GM12875 (cell line): ENCODE data around the gene MGMT.

Experiments
- H3K4me3 ChIP-seq: one replicate; pipeline ENCODE4 v1.5.1; 2011; ENCODE audit warnings: low read depth, low read length, control low read depth
- TF ChIP-seq, protein P1 (sequence below): IDR thresholded peaks from 2 replicates; pipeline ENCODE4 v1.5.1; 2011; ENCODE audit warnings: low read depth, mild to moderate bottlenecking, control low read depth, inconsistent platforms, low read length, moderate library complexity, borderline replicate concordance; ENCODE audit not compliant: insufficient read depth

Gene MGMT

GRCh38 chr10:129792864-129793263 lies 325.8 kb downstream of the MGMT start:
- TF ChIP-seq, protein P1, sequence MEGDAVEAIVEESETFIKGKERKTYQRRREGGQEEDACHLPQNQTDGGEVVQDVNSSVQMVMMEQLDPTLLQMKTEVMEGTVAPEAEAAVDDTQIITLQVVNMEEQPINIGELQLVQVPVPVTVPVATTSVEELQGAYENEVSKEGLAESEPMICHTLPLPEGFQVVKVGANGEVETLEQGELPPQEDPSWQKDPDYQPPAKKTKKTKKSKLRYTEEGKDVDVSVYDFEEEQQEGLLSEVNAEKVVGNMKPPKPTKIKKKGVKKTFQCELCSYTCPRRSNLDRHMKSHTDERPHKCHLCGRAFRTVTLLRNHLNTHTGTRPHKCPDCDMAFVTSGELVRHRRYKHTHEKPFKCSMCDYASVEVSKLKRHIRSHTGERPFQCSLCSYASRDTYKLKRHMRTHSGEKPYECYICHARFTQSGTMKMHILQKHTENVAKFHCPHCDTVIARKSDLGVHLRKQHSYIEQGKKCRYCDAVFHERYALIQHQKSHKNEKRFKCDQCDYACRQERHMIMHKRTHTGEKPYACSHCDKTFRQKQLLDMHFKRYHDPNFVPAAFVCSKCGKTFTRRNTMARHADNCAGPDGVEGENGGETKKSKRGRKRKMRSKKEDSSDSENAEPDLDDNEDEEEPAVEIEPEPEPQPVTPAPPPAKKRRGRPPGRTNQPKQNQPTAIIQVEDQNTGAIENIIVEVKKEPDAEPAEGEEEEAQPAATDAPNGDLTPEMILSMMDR: no peak

DNA sequence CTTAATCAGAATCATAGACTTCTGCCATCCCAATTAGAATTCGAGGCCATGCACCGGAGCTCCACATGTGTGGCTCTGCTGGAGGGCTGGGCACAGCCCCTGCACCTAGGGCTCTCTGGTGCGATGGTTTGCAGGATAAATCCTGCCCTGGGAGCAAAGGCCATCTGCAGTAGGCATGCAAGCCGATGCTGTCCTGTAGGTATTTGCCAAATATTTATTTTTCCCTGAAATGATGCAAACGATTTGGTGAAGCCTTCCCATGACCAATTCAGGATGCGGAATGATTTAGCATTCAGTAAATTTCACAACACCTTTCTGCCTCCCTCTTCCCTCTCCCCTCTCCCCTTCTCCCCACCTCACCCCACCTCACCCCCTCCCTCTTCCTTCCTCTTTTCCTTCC lies 326.4 kb downstream of the MGMT start:
- TF ChIP-seq, protein P1: no peak
- no peak overlapping the region for H3K4me3 ChIP-seq

More at GRCh38 chr10:129792864-129793263, 325.8 kb downstream of the MGMT start:
- H3K4me3 ChIP-seq: no peak overlapping the region

DNA sequence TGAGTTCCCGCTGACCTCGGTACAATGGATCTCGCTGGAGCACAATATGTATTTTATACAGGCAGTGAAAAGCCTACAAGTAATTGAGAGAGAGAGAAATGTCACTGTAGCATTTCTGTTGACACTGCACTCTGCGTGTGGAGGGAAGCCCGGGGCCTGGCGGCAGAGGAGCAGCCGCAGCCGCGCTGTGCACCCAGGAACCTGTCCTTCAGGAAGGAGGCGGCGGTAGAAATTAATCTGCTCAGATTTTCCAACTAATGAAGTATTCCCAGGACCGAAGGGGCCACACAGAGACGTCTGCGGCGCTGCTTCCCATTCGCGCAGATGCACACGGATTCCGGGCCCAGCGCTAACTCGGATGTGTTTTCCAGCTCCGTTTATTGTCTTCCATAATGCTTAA lies 327.0 kb downstream of the MGMT start:
- TF ChIP-seq, protein P1: no peak
- H3K4me3 ChIP-seq: no peak overlapping the region

GRCh38 chr10:129796710-129797420 lies 329.8 kb downstream of the MGMT start:
- H3K4me3 ChIP-seq: no peak overlapping the region
- TF ChIP-seq, protein P1: no peak

- TF ChIP-seq, protein P1: no peak
- no peak overlapping the region for H3K4me3 ChIP-seq
These were observed 332.9 kb downstream of the MGMT start for GRCh38 chr10:129799942-129800341.

DNA sequence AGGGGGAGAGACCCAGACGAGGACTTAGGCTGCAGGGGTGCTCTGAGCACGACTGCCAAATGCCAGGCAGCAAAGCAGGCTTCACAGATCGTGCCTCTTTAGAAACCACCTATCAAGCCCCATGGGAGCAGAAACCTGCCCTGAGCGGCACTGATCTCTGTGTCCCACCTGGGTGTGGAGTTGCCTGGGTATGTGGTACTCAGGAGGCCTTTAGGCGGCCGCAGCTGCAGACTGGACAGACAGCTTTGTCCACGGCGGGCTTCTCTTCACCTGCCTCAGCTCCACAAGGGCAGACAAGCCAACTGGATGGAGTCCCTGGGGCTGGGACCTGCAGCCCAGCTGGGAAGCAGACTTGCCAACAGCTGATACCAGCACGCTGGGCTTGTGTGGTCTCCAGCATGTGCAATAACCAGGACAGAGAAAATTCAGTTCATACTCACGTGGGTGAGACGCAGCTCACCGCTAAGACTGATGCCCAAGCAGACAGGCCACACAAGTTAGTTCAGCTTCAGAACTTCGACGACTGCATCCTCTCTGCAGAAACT lies 333.8 kb downstream of the MGMT start:
- H3K4me3 ChIP-seq: no peak overlapping the region
- TF ChIP-seq, protein P1: no peak

- TF ChIP-seq, protein P1: no peak
- H3K4me3 ChIP-seq: no peak overlapping the region
These were observed 340.2 kb downstream of the MGMT start for GRCh38 chr10:129807211-129807610.
